ENCODE data around the gene NTN5. TPM values are rescaled to one million over a fixed set of nuclear protein-coding genes. Genes with fewer than 3 reads are reported as not detected.

The NTN5 gene
- total RNA-seq, 1 experiment from 2014 or later = 0.55 TPM

DNA sequence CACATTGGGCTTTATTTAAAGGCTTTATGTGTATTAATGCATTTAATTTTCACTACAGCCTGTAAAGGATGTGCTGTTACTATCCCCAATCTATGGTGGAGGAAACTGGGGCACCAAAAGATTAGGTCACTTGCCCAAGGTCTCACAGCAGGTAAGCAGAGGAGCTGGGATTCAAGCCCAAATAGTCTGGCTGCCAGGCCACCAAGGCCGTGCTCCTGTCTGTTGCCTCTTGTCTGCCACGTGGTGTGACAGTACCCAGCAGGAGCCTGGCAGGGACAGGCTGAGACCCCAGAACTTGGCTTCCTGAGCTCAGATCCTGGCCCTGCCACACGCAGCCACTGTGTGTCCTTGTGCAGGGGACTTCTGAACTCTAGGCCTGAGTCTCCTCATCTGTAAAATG, 4.5 kb downstream of the NTN5 start:
- no peak overlapping the region for H2BK5ac ChIP-seq (ENCODE audit: insufficient read length, low read length)
- Mint-ChIP-seq H3K36me3 (ENCODE audit: insufficient read depth in 1 of 3, low read depth in 3 of 3) (peaks cover 0 to 9% (median 7%) of the 10 kb centered on the region in 3 experiments; a peak in 5 of 7 replicates), H3K4me3 (no peak overlapping the region), H3K9me3 (peaks cover 8 to 11% of the 10 kb centered on the region in 2 experiments), H3K4me1 (peaks cover 7 to 14% of the 10 kb centered on the region in 2 experiments), H3K27me3 (ENCODE audit: low read depth) (no peaks in the 10 kb centered on the region), H3K27ac (no peak overlapping the region)
- no peak overlapping the region for H2AFZ ChIP-seq (ENCODE audit: low read length)
- H2BK120ac ChIP-seq (ENCODE audit: low read depth, low read length, poor library complexity, severe bottlenecking) = no peak overlapping the region
- no peak overlapping the region for H3K27ac ChIP-seq (ENCODE audit: insufficient read length, low read depth, low read length)
- H3K23me2 ChIP-seq (ENCODE audit: insufficient read length, low read depth, low read length, poor library complexity, severe bottlenecking) = no peaks in the 10 kb centered on the region
- H3K23ac ChIP-seq (ENCODE audit: insufficient read length, low read depth, low read length) = no peak overlapping the region
- H3K56ac ChIP-seq (ENCODE audit: insufficient read length, low read depth, low read length) = no peak overlapping the region
- no peak overlapping the region for H4K8ac ChIP-seq (replicated peaks; ENCODE audit: insufficient read length, low read depth, low read length)
- WGBS (ENCODE audit: extremely low coverage, insufficient read length, low lambda C conversion rate) = no CpG with 5 or more reads among the region's 3 CpGs
- H3K79me1 ChIP-seq (ENCODE audit: insufficient read depth, low read depth, low read length, poor library complexity, severe bottlenecking) = no peaks in the 10 kb centered on the region
- no peak overlapping the region for H3K4ac ChIP-seq (ENCODE audit: low read depth, low read length)
- no peak overlapping the region for H2AK5ac ChIP-seq (ENCODE audit: insufficient read length, low read length)
- H2BK20ac ChIP-seq (ENCODE audit: low read depth, low read length, poor library complexity, severe bottlenecking) = no peak overlapping the region
- no peaks in the 10 kb centered on the region for H3K79me2 ChIP-seq (ENCODE audit: insufficient read depth, low read length)
- H4K91ac ChIP-seq (ENCODE audit: insufficient read length, low read depth, low read length) = no peak overlapping the region
- no peak overlapping the region for H3T11ph ChIP-seq (ENCODE audit: low read length)
- no peak overlapping the region for H3K18ac ChIP-seq (ENCODE audit: insufficient read length, low read depth, low read length)
- peaks cover 2% of the 10 kb centered on the region for H4K20me1 ChIP-seq (ENCODE audit: control insufficient read depth, insufficient read depth, insufficient read length)
- no peaks in the 10 kb centered on the region for H3K9me3 ChIP-seq (ENCODE audit: control insufficient read depth, low read depth, low read length)
- DNase-seq = no peak
- H3K27me3 ChIP-seq (ENCODE audit: insufficient read depth, low read length) = no peaks in the 10 kb centered on the region
- no peaks in the 10 kb centered on the region for H3K4me1 ChIP-seq (ENCODE audit: insufficient read depth, low read length)
- H2BK15ac ChIP-seq (ENCODE audit: low read depth, low read length) = no peak overlapping the region; the same call in 1 of the 2 replicates
- H3K9ac ChIP-seq (ENCODE audit: extremely low read depth, insufficient read length, low read length) = no peak overlapping the region
- H4K5ac ChIP-seq (ENCODE audit: insufficient read length, low read depth, low read length) = no peak overlapping the region
- no peak overlapping the region for H3K4me2 ChIP-seq (ENCODE audit: insufficient read depth, insufficient read length, low read length)
- TF ChIP-seq, protein P1, sequence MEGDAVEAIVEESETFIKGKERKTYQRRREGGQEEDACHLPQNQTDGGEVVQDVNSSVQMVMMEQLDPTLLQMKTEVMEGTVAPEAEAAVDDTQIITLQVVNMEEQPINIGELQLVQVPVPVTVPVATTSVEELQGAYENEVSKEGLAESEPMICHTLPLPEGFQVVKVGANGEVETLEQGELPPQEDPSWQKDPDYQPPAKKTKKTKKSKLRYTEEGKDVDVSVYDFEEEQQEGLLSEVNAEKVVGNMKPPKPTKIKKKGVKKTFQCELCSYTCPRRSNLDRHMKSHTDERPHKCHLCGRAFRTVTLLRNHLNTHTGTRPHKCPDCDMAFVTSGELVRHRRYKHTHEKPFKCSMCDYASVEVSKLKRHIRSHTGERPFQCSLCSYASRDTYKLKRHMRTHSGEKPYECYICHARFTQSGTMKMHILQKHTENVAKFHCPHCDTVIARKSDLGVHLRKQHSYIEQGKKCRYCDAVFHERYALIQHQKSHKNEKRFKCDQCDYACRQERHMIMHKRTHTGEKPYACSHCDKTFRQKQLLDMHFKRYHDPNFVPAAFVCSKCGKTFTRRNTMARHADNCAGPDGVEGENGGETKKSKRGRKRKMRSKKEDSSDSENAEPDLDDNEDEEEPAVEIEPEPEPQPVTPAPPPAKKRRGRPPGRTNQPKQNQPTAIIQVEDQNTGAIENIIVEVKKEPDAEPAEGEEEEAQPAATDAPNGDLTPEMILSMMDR (conservative IDR thresholded peaks at IDR 0.05) = no peak
- no peak overlapping the region; the same call in 1 of the 2 replicates for H3K14ac ChIP-seq (ENCODE audit: insufficient read depth, low read length)
- H2BK12ac ChIP-seq (ENCODE audit: insufficient read length, low read depth, low read length) = no peak overlapping the region
